Measurements from ENCODE around the gene GRAMD1B. TPM values are rescaled to one million over a fixed set of nuclear protein-coding genes. Genes with fewer than 3 reads are reported as not detected.

GRAMD1B gene
- total RNA-seq, 4 donors from 2014 or later, result 5.1 to 10.5 (median 8.4) TPM

DNA sequence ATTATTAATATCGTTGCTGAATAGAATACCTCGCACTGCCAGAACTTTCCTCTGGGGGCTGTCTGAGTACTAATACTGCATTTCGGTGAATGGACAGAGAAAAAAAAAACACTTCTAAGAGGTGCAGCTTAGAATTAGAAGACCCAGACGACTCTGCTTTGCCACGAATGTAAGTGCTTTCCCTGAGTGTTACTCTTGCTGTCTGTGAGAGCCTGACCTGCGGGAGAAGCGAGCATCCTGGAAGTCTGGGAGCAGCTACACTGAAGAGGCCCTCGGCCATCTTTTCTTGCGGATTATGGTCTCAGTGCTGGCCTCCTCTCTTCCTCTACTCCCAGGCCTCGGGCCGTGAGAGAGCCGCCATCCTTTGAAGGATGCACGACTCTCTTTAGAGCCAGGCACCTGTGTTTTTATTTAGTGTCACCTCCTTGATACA lies 129.5 kb downstream of the GRAMD1B start:
- TF ChIP-seq, protein P1, sequence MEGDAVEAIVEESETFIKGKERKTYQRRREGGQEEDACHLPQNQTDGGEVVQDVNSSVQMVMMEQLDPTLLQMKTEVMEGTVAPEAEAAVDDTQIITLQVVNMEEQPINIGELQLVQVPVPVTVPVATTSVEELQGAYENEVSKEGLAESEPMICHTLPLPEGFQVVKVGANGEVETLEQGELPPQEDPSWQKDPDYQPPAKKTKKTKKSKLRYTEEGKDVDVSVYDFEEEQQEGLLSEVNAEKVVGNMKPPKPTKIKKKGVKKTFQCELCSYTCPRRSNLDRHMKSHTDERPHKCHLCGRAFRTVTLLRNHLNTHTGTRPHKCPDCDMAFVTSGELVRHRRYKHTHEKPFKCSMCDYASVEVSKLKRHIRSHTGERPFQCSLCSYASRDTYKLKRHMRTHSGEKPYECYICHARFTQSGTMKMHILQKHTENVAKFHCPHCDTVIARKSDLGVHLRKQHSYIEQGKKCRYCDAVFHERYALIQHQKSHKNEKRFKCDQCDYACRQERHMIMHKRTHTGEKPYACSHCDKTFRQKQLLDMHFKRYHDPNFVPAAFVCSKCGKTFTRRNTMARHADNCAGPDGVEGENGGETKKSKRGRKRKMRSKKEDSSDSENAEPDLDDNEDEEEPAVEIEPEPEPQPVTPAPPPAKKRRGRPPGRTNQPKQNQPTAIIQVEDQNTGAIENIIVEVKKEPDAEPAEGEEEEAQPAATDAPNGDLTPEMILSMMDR (IDR thresholded peaks at IDR 0.05; ENCODE audit: low read depth), result no peak

DNA sequence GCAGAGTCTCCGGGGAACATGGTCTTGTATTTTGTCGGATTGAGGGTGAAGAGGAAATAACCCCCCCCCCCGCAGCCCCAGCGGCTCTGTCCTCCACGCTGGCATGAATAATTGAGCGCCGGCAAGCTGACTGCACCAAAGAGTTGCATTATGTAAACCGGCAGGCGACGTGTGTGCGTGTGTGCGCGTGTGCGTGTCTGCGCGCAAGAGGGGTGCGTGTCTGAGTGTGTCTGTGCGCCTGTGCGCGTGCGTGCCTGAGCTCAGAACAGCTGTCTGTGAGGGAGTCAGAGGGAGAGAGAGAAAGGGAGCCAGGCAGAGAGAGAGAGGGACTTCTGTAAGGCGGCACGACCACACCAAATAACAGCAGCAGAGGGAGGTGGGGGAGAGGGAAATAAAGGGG lies 129.9 kb downstream of the GRAMD1B start:
- TF ChIP-seq, protein P1 (IDR thresholded peaks at IDR 0.05; ENCODE audit: low read depth), result no peak

DNA sequence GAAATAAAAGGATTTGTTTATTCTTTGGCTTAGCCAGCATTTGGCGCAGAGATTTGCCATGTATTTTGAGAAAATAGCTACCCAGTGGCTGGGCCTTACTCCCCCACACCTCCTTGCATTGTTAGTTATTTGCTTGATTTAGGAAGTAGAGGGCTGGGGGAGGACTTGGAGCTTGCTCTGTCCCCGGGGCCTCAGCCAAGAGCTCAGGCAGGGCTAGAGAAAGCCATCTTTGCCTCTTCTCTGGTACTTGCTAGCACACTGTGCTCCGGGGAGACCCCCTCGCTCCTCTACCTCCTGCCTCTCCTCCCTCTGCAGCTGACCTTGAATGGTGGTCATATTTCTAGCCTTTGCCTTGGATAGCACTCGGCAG lies 131.3 kb downstream of the GRAMD1B start:
- TF ChIP-seq, protein P1 (IDR thresholded peaks at IDR 0.05; ENCODE audit: low read depth), result no peak

DNA sequence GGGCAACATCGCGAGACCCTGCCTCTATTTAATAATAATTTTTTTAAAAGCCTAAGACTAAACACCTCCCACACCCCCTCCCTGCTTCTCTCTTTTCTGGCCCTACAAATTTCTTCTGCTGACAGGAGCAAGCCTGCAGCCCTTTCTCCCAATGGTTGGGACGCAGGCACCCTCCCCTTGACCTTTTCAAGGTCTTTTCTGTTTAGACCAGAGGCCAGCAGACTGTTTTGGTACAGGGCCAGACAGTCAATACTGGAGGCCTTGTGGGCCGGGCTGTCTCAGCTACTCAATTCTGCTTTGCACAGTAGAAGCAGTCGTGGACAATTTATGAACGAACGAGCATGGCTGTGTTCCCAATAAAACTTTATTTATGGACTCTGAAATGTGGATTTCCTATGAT lies 132.1 kb downstream of the GRAMD1B start:
- TF ChIP-seq, protein P1 (IDR thresholded peaks at IDR 0.05; ENCODE audit: low read depth), result no peak

DNA sequence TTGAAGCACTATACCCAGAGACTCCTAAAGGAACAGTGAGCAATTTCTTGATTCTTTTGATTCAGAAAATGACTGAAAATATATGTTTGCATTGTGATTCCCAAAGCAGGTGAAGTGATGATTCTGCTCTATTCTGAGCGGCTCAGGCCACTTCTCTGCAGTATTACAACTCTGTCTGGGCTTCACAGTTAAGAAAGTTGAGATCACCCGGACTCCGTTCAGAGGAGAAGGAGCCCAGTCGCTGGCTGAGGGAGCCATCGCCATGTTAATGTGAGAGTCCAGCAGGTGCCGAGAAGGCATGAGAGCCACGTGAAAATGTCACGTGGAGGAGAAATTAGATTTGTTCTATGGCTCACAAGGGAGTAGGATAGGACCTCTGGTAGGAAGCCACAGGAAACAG lies 132.8 kb downstream of the GRAMD1B start:
- TF ChIP-seq, protein P1 (IDR thresholded peaks at IDR 0.05; ENCODE audit: low read depth), result no peak

DNA sequence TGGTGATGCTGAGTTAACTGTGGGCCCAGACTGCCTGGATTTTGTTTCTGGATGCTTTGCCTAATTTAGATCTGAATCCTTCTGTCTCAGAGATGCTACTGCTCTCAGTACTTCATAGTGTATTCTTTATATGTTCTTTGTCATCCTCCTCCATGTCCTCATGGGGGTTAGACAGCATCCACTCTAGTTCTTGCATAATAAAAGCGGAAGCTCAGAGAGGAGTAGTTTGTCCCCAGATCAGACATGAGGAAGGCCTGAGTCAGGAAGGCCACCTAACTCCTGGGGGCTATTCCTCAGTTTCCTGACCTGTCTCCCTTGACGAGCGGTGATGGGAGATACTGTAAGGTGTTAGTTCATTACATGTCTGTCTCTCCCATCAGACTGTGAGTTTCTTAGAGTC lies 134.2 kb downstream of the GRAMD1B start:
- TF ChIP-seq, protein P1 (IDR thresholded peaks at IDR 0.05; ENCODE audit: low read depth), result no peak

DNA sequence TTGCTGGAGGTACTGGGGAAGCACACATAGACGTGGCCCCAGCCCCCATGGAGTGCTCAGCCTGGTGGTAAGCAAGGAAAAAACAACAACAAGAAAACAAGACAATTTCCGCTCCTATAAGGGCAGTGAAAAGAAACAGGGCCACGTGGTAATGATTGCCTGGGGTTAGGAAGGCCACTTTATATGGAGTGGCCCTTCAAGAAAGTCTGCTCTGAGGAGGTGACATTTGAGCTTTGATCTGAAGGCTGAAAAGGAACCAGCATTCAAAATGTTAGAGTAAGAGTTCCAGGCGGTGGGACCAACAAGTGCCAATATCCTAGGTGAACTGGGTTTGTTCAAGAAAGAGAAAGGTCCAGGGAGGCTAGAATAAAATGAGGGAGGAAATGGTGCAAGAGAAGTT lies 136.8 kb downstream of the GRAMD1B start:
- TF ChIP-seq, protein P1 (IDR thresholded peaks at IDR 0.05; ENCODE audit: low read depth), result no peak
